Mesenchymal stem cell (in vitro differentiated cells and primary cell): ENCODE results near the gene TP73.

Experiments
- DNase-seq: peaks from one replicate; pipeline ENCODE4 v3.0.0-alpha.2; 2013
- H2AFZ ChIP-seq: one replicate; pipeline ENCODE4 v1.6.1; 2013; ENCODE audit warnings: low read depth, mild to moderate bottlenecking, control low read depth, inconsistent platforms, low read length, moderate library complexity
- H2AK5ac ChIP-seq: 2 replicates; pipeline ENCODE4 v1.6.1; 2013; ENCODE audit warnings: low read length, moderate library complexity, mild to moderate bottlenecking, inconsistent platforms; ENCODE audit not compliant: severe bottlenecking
- H2BK120ac ChIP-seq: one replicate; pipeline ENCODE4 v1.6.1; 2013; ENCODE audit warnings: low read depth, mild to moderate bottlenecking, inconsistent platforms, low read length, moderate library complexity
- H2BK12ac ChIP-seq, 2 experiments: one replicate each; pipeline ENCODE4 v1.6.1; 2013; ENCODE audit warnings: inconsistent platforms in 2 of 2, low read length in 2 of 2, mild to moderate bottlenecking in 2 of 2, moderate library complexity in 2 of 2, control low read depth in 1 of 2
- H2BK15ac ChIP-seq: one replicate; pipeline ENCODE4 v1.6.1; 2013; ENCODE audit warnings: mild to moderate bottlenecking, low read depth, inconsistent platforms; ENCODE audit not compliant: poor library complexity, severe bottlenecking
- H2BK5ac ChIP-seq: 2 replicates; pipeline ENCODE4 v1.6.1; 2013; ENCODE audit warnings: low read depth, mild to moderate bottlenecking, low read length, control low read depth, inconsistent platforms; ENCODE audit not compliant: poor library complexity, severe bottlenecking
- H3K14ac ChIP-seq, 2 experiments: one replicate each; pipeline ENCODE4 v1.6.1; 2013; ENCODE audit warnings: inconsistent platforms in 2 of 2, low read length in 2 of 2, control low read depth in 1 of 2, mild to moderate bottlenecking in 1 of 2, moderate library complexity in 1 of 2
- H3K18ac ChIP-seq, 2 experiments: one replicate each; pipeline ENCODE4 v1.6.1; 2013; ENCODE audit warnings: inconsistent platforms in 2 of 2, low read length in 2 of 2, control low read depth in 1 of 2, low read depth in 1 of 2, mild to moderate bottlenecking in 1 of 2
- H3K23ac ChIP-seq, 2 experiments: one replicate each; pipeline ENCODE4 v1.6.1; 2013; ENCODE audit warnings: inconsistent platforms in 2 of 2, low read length in 2 of 2, mild to moderate bottlenecking in 2 of 2, moderate library complexity in 2 of 2, control low read depth in 1 of 2
- H3K27ac ChIP-seq: 2 replicates; pipeline ENCODE4 v1.5.1; 2013; ENCODE audit warnings: mild to moderate bottlenecking, moderate library complexity, low read length, control low read depth, inconsistent platforms; ENCODE audit not compliant: poor library complexity, severe bottlenecking
- H3K27me3 ChIP-seq, 2 experiments: 2 replicates each; pipeline versions ENCODE4 v1.6.1 to v1.7.0; 2013; ENCODE audit warnings: low read length in 2 of 2, mild to moderate bottlenecking in 2 of 2, moderate library complexity in 2 of 2, control low read depth in 1 of 2, inconsistent platforms in 1 of 2; ENCODE audit not compliant: control insufficient read depth in 1 of 2, insufficient read depth in 1 of 2
- H3K36me3 ChIP-seq, 2 experiments: 2 replicates each; pipeline versions ENCODE4 v1.6.1 to v1.7.0; 2013; ENCODE audit warnings: low read length in 2 of 2, control low read depth in 1 of 2, inconsistent platforms in 1 of 2, low read depth in 1 of 2, mild to moderate bottlenecking in 1 of 2; ENCODE audit not compliant: insufficient read depth in 2 of 2, control insufficient read depth in 1 of 2
- H3K4ac ChIP-seq, 2 experiments: one replicate each; pipeline ENCODE4 v1.6.1; 2013; ENCODE audit warnings: inconsistent platforms in 2 of 2, low read length in 2 of 2, mild to moderate bottlenecking in 2 of 2, moderate library complexity in 2 of 2, control low read depth in 1 of 2, low read depth in 1 of 2
- H3K4me1 ChIP-seq: 2 replicates; pipeline ENCODE4 v1.6.1; 2013; ENCODE audit warnings: low read depth, low read length, control low read depth; ENCODE audit not compliant: control insufficient read depth, insufficient read depth
- H3K4me2 ChIP-seq: 2 replicates; pipeline ENCODE4 v1.6.1; 2013; ENCODE audit warnings: low read length, mild to moderate bottlenecking, inconsistent platforms; ENCODE audit not compliant: poor library complexity, severe bottlenecking
- H3K4me3 ChIP-seq, 2 experiments: 2 replicates each; pipeline versions ENCODE4 v1.5.1 to v1.7.0; 2013; ENCODE audit warnings: low read length in 2 of 2, mild to moderate bottlenecking in 2 of 2, control low read depth in 1 of 2, low read depth in 1 of 2; ENCODE audit not compliant: insufficient read depth in 1 of 2
- H3K79me1 ChIP-seq: replicated peaks from 2 replicates; pipeline ENCODE4 v1.6.1; 2013; ENCODE audit warnings: mild to moderate bottlenecking, control low read depth, low read length, inconsistent platforms; ENCODE audit not compliant: poor library complexity, severe bottlenecking
- H3K9ac ChIP-seq: 2 replicates; pipeline ENCODE4 v1.7.0; 2013; ENCODE audit warnings: mild to moderate bottlenecking, low read length, moderate library complexity
- H3K9me3 ChIP-seq: 2 replicates; pipeline ENCODE4 v1.7.0; 2013; ENCODE audit warnings: mild to moderate bottlenecking, low read length; ENCODE audit not compliant: control insufficient read depth
- H4K8ac ChIP-seq: one replicate; pipeline ENCODE4 v1.6.1; 2013; ENCODE audit warnings: inconsistent platforms, mild to moderate bottlenecking, low read length, moderate library complexity
- H4K91ac ChIP-seq: one replicate; pipeline ENCODE4 v1.6.1; 2013; ENCODE audit warnings: mild to moderate bottlenecking, low read length, inconsistent platforms
- WGBS: methylation state at CpG from one replicate; pipeline ENCODE4 v1.1.7; 2013; ENCODE audit warnings: mixed read lengths; 5-methylcytosine and 5-hydroxymethylcytosine counted together

Gene TP73

GRCh38 chr1:3624200-3625136 lies 27.8 kb upstream of the TP73 start, which contains the start of gene TPRG1L:
Gene TPRG1L, plus strand, starts transcription at chr1:3625015. Its CDS starts 58 bp downstream, at chr1:3625073.
- peak within 1 kb of the TSS; percentile 96 for H3K4me2 ChIP-seq
- peak within 1 kb of the TSS; percentile 74 for H2AFZ ChIP-seq
- peak within 1 kb of the TSS; percentile 34 for H4K91ac ChIP-seq
- H3K4me1 ChIP-seq: peaks cover 13% of the 10 kb centered on the region
- H3K79me1 ChIP-seq: peaks cover 30% of the 10 kb centered on the region
- H3K36me3 ChIP-seq: peaks cover 26 to 28% of the 10 kb centered on the region in 2 experiments
- peak within 1 kb of the TSS in 1 of 2 experiments; percentile 66 for H2BK12ac ChIP-seq
- H3K27ac ChIP-seq: no peak within 1 kb of the TSS
- H3K23ac ChIP-seq: peak within 1 kb of the TSS in 1 of 2 experiments; percentile 79
- H3K9ac ChIP-seq: peak within 1 kb of the TSS; percentile 93
- H3K4me3 ChIP-seq: peak within 1 kb of the TSS; percentile 89 to 90
- H4K8ac ChIP-seq: peak within 1 kb of the TSS; percentile 70
- H3K9me3 ChIP-seq: no peaks in the 10 kb centered on the region
- no peak within 1 kb of the TSS for H2BK120ac ChIP-seq
- peak; percentile 96 for DNase-seq
- 1% methylated on average over 70 of the region's 108 CpGs for WGBS
- peak within 1 kb of the TSS; percentile 72 to 73 for H3K18ac ChIP-seq
- no peak within 1 kb of the TSS for H2AK5ac ChIP-seq
- H2BK5ac ChIP-seq: no peak within 1 kb of the TSS
- peak within 1 kb of the TSS in 1 of 2 experiments; percentile 68 for H3K4ac ChIP-seq
- H2BK15ac ChIP-seq: peak within 1 kb of the TSS; percentile 73
- H3K14ac ChIP-seq: peak within 1 kb of the TSS in 1 of 2 experiments; percentile 92
- H3K27me3 ChIP-seq: peaks cover 0 to 8% of the 10 kb centered on the region in 2 experiments

DNA sequence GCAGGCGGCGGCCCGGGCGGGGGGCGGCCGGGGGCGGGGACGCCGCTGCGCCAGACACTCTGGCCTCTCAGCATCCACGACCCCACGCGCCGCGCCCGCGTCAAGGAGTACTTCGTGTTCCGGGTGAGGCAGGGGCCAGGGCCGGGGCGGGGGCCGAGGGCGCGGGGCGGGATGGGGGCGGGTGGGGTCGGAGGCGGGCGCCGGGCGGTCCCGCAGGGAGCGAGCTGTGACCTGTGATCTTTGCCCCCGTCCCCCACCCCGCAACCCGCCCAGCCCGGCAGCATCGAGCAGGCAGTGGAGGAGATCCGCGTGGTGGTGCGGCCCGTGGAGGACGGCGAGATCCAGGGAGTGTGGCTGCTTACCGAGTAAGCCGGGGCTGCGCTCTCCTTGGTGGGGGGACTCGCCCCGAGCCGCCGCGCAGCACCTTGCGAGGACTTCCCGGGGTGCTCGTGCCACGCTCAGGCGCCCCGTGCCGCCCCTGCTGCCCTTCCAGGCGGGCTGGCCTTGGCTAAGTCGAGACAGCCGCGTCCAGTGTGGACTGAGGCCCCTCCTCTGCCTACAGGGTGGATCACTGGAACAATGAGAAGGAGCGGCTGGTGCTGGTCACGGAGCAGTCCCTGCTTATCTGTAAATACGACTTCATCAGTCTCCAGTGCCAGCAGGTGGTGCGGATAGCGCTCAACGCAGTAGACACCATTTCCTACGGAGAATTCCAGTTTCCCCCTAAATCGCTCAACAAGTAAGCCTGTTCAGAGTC lies 27.0 kb upstream of the TP73 start:
- Histone ChIP-seq H3K4me3 (peak overlapping the region; percentile 88 to 89), H3K23ac (peak overlapping the region in 1 of 2 experiments; percentile 26), H2BK5ac (no peak overlapping the region), H3K9ac (peak overlapping the region; percentile 83), H2AFZ (peak overlapping the region; percentile 19), H3K27ac (no peak overlapping the region), H3K36me3 (peaks cover 35 to 37% of the 10 kb centered on the region in 2 experiments), H3K27me3 (peaks cover 0 to 4% of the 10 kb centered on the region in 2 experiments), H3K9me3 (no peaks in the 10 kb centered on the region), H3K4ac (peak overlapping the region in 1 of 2 experiments; percentile 68), H3K4me1 (peaks cover 13% of the 10 kb centered on the region), H4K8ac (no peak overlapping the region), H2AK5ac (no peak overlapping the region), H4K91ac (no peak overlapping the region), H2BK12ac (no peak overlapping the region), H3K18ac (peak overlapping the region in 1 of 2 experiments; percentile 67), H3K14ac (peak overlapping the region in 1 of 2 experiments; percentile 92), H3K79me1 (peaks cover 34% of the 10 kb centered on the region), H2BK120ac (no peak overlapping the region), H2BK15ac (no peak overlapping the region), H3K4me2 (peak overlapping the region; percentile 67)
- 4% methylated on average over 38 of the region's 71 CpGs for WGBS
- DNase-seq: peak; percentile 59

DNA sequence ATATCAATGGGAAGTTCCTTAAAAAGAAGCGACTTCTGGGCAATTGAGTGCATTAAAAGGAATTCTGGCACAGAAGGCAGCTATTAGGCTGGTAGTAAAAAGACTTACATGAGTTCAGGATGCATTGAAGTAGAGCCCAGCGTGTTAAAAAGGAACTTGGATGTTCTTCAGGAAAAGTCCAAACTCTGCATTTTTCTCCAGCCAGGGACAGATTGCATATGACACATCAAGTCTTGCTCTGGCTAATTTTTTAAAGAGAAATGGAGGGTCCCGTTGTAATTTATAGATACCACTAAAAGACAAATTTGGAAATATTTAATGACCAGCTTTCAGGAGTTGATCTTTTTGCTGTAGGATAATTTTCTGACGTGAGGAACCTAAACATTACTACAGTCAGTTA lies 26.3 kb upstream of the TP73 start:
- no peak overlapping the region for H2AK5ac ChIP-seq
- H3K27ac ChIP-seq: no peak overlapping the region

More for the DNA sequence above, 26.3 kb upstream of the TP73 start:
- no peak overlapping the region for H2BK12ac ChIP-seq
- no peak overlapping the region for H2AFZ ChIP-seq
- H3K4me3 ChIP-seq: peak overlapping the region in 1 of 2 experiments; percentile 89
- no peak overlapping the region for H2BK120ac ChIP-seq
- peak overlapping the region; percentile 67 for H3K4me2 ChIP-seq
- DNase-seq: no peak
- peak overlapping the region; percentile 83 for H3K9ac ChIP-seq
- no peak overlapping the region for H3K18ac ChIP-seq
- H3K36me3 ChIP-seq: peaks cover 40 to 42% of the 10 kb centered on the region in 2 experiments
- H3K9me3 ChIP-seq: no peaks in the 10 kb centered on the region
- H2BK5ac ChIP-seq: no peak overlapping the region
- H3K4ac ChIP-seq: no peak overlapping the region
- peaks cover 35% of the 10 kb centered on the region for H3K79me1 ChIP-seq
- no peak overlapping the region for H4K8ac ChIP-seq
- no peaks in the 10 kb centered on the region for H3K27me3 ChIP-seq
- no peak overlapping the region for H2BK15ac ChIP-seq
- no peak overlapping the region for H4K91ac ChIP-seq
- WGBS: 94% methylated on average over 3 of the region's 4 CpGs
- H3K14ac ChIP-seq: no peak overlapping the region
- peaks cover 13% of the 10 kb centered on the region for H3K4me1 ChIP-seq
- no peak overlapping the region for H3K23ac ChIP-seq
